NCI-H510A (cell line): ENCODE measurements around the gene CNR2.
"Not testable (repeated sequence)": the region's sequence is repeated elsewhere in the genome, so short reads cannot be mapped to it uniquely, and the experiment has no call there.

Experiments
- DNase-seq: peaks from one replicate; lab custom pipeline; 2025; lab: John Stamatoyannopoulos, UW

Gene CNR2

DNA sequence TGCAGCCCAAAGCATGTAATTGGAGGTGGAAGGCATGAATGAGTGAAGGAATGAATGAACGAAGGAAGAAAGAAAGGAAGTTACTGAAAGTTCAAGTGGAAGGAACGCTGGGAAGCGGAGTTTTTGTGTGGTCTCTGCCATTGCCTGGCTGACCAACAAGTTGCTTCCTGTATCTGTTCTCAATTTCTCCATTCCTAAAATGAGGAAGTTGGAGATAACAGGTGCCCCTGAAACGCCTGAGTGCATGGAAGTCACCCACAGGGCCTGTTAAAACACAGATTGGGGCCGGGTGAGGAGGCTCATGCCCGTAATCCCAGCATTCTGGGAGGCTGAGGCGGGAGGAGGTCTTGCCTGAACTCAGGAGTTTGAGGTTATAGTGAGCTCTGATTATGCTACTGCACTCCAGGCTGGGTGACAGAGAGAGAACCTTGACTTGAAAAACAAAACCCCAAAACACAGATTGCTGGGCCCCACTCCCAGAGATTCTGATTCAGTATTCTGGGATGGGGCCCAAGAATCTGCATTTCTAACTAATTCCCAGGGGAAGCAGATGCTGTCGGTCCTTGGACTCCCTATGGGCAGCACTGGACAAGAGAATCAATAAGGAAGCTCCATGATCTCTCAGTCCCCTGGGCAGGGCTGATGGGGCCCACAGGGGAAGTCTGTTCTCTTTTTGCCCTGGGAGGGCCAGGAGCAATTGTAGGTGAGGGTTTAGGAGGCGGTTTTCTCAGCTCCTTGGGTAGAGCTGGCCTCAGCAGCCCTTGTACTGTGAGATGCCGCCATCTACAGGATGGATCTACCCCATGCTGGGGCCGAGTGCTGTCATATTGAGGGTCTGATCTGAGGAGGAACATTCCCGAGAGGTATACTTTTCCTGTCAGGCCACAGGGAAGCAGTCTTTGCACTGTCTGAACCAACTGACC is 3.3 kb upstream of the CNR2 start:
- DNase-seq = peak; percentile 50

DNA sequence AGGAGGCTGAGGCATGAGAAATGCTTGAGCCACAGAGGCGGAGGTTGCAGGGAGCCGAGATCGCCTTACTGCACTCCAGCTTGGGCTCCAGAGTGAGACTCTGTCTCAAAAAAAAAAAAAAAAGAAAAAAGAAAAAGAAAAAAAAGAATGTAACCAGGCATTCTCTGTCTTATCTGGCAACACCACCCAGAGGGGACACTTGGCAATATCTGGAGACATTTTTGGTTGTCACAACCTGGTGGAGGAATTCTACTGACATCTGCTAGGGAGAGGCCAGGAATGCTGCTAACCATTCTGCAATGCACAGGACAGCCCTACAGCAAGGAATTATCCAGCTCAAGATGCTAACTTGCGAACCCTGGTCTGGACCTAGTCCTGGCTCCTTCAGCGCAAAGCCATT is 2.3 kb upstream of the CNR2 start:
- DNase-seq = no peak

DNA sequence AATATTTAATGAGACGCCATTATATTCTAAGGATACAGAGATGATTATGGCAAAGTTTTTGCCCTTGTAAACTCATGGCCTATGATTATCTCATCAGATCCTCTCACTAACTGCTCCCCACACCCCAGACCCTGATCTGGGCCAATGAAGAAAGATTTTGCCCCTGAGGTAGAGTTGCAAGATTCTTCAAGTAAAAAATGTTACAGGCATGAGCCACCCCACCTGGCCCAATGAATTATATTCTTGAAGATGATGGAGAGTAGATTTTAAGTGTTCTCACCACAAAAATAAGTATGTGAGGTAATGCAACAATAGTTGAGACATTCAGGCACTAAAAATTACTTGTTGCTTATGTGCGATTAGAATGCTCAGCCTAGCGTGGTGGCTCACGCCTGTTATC is 1.8 kb upstream of the CNR2 start:
- no peak for DNase-seq

DNA sequence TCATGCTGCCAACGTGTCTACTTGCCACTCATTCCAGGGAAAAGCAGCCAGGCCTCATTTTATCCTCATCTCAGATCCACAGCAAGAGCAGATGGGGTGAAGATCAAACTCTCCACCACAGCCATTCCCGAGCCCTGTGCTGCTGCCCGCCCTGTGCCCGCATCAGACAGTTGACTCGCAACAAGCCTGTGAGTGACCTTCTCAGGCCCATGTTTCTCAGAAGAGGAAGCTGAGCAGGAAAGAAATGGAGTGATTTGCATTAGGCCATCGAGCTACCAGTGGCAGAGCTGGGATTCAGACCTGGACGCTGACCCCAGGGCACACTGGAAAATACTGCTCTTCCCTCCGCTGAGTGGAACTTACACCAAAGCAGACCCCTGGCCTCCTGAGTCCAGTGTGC is 1.2 kb downstream of the CNR2 start:
- no peak for DNase-seq

DNA sequence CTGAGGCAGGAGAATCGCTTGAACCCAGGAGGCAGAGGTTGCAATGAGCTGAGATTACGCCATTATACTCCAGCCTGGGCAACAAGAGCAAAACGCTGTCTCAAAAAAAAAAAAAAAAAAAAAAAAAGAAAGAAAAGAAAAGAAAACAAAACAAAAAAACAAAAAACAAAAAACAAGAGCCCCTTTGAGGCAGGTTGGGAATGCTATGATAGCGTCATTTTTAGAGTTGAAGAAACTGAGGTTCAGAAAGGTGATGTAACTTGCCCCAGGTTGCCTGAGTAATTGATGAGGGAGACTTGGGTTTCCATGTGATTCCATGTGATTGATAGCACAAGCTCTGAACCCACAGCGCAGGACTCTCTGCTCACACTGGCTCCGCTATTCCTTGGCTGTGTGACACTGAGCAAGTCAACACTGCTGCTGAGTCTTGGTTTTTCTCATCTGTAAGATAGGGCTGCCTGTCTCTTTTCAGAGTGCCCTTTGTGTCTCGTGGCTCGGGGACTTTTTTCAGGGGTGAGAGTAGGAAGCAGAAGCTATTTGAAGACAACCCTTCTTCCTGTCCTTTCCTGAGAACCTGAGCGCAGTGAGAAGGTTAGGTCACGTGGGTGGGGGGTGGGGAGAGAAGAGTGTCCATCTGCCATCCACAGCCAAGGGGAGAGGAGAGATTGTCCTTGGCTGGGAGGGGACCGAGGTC is 2.5 kb downstream of the CNR2 start:
- no peak for DNase-seq

DNA sequence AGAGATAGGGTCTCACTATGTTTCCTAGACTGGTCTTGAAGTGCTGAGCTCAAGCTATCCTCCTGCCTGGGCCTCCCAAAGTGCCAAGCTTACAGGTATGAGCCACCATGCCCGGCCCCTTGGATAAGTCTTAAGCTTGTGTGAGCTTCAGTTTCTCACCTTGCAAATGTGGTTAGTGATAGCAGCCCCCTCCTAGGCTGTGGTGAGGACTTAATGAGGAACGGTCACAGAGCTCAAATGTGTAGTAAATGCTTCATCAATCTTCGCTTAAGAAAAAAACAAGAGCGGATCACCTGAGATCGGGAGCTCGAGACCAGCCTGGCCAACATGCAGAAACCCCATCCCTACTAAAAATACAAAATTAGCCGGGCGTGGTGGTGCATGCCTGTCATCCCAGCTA is 3.0 kb downstream of the CNR2 start:
- DNase-seq = no peak

DNA sequence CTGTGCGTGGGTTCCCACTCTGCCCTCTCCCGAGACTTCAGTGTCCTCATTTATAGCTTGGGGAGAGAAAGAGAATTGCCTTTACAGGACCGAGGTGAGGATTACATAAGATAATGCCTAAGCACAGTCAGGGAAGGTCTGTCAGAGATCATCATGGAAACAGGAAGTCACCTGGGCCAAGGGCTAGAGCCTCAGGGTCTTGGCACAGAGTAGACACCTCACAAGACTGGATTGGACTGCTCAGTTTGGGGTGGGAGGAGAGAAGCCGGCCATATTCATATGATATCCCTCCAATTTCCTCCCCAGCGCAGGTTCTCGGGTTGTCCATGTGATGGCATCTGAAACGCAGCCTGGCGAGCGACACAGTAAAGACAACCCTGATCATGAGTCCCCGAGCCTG is 3.8 kb downstream of the CNR2 start:
- no peak for DNase-seq

DNA sequence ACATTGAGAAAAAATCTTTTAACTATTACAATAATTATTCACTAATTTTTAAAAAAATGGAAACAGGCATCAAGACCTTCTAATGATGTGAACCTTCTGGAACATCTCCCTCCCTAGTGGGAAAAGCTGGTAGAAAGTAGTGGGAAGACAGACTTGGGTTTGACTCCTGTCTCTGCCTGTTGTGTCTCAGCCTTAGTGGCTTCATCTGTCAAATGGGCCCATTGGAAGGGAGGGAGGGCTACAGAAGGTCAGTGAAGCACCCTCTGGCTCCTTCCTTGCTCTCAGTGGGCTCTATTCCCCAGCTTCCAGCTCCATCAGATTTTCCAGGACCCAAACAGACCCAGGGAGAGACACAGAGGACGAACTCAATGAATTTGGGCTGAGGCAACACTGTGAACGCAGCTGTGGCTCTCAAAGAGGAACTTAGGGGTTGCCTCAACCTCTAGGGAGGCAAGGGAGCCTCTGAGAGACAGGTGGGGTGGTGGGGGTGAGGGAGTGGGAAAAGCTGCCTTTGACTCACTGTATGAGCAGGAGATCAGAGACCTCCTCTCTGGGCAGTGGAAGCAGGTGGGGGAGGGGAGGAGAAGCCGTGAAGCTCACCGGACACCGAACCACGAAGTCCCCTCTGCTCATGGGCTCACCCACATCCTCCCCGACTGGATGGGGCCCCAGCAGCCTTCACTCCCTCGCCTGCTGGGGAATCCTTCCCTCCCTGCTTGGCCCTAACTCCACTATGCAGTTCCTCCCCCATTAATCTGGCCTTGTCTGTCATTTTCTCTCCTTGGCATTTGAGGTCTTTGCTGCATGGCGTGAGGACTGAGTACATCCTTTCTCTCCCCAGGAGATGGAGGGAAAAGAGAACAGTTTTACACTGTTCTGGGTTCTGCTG is 4.5 kb downstream of the CNR2 start:
- DNase-seq = no peak

DNA sequence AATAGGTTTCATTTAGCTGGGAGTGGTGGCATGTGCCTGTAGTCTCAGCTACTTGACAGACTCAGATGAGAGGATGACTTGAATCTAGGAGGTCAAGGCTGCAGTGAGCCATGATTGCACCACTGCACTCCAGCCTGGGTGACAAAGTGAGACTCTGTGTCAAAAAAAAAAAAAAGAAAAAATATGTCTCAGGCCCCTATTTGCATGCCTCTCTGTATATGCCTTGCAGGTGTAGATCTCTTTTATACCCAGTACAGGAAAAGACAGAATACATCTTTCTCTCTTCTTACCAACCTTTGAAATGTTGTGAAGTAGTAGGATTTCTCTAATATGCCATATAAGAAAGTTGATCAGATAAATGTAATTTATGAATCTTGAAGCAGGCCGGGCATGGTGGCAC is 6.4 kb downstream of the CNR2 start:
- no peak for DNase-seq

DNA sequence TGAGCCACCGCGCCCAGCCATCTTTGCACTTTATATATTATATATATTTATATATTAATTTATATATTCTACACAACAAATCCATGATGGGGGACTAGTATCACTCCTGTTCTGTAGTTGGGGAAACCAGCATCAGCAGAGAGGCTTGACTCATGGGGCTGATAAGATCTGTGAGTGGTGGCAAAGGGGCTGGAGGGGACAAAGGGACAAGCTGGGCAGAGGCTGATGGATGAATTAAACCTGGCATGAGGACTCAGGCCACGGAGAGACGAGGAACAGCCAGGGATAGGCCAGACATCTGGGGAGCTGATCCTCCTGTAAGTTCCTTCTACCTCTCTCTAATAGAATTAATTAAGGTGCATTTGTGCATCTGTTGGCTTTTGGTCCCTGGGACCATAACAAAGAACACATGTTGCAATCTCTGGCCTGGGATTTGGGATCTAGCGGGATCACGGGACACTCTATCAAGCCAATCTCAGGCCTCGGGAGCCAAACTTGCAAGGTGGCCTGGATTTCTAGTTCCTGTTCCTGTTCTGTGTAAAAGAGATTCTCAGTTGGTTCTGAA is 7.6 kb downstream of the CNR2 start:
- DNase-seq = no peak

DNA sequence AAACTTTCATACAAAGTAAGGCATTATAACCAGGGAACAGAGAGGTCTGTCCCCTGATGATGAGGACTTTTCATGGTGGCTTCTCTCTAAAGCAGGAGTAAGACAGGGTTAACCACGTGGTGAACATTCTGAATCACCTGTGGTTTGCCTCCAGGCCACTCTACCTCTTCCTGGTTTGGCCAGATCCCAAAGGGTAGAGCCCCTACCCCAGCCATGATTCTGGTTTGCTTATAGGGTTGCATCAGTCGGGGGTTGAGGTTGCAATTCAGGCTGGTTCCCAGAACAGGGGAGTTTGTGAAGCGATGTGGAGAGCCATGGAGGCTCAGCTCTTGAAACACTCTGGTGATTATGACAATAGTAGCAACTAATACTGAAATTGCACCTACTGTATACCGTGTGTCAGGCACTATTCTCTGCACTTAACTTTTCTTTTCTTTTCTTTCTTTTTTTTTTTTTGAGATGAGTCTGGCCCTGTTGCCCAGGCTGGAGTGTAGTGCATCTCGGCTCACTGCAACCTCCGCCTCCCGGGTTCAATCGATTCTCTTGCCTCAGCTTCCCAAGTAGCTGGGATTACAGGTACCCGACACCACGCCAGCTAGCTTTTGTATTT is 8.3 kb downstream of the CNR2 start:
- no peak for DNase-seq

DNA sequence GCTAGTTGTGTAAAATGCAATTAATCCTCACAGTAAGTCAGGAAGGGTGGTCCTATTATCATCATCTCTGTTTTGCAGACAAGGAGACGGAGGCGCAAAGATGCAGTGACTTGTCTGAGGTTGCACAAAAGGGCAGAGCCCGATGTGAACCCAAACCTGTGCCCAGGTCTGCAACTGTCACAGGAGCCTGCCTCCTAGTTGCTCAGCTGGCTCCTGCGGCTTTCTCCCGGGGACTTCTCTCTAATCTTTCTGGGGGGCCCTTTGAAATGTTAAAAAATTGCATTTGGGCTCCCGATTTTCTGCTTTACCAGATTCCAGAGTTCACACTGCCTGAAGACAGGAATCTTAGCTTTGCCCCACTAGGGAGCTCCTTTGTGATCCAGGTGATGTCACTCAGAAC is 9.4 kb downstream of the CNR2 start:
- DNase-seq = no peak

DNA sequence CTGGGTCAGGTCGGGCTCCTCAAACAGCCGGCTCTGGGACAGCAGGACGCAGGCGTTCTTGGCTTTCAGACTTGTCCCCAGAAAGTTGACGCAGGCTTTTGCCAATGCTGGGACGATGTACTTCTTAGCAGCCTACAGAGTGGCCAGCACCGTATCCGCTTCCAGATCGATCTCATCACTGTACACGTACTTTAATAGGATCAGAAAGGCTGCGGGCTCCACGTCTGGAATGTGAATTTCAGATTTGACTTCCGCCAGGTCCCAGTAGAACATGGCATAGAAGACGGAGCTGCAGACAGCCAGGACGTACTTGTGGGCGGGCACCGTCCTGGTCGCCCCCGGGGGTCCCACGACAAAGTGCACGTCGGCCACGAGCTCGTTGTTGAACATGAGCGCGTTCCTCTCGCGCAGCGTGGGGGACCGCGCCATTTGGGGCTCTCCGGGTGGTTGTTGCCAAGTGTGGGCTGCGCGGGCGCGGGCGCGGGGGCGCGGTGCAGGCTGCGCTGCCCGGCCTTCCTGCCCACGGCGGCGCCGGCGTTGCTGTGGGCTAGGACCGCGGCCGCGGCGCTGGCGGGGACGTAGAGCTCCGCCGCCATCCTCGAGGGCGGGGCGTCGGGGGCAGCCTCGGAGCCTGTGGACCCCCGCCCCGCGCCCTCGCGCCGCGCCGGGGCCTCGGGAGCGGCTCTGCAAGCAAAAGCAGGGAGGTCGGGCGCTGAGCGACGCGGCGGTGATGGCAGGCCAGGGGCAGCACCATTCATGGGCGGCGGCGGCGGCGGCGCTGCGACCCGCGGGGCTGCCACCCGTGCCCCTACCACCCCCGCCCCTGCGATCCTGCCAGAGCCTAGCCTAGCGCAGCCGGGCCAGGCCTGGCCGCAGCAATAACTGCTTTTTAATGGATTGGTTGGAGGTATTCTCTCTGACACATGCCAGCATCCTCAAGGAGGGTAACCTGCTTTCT is 10.6 kb downstream of the CNR2 start:
- DNase-seq = no peak

DNA sequence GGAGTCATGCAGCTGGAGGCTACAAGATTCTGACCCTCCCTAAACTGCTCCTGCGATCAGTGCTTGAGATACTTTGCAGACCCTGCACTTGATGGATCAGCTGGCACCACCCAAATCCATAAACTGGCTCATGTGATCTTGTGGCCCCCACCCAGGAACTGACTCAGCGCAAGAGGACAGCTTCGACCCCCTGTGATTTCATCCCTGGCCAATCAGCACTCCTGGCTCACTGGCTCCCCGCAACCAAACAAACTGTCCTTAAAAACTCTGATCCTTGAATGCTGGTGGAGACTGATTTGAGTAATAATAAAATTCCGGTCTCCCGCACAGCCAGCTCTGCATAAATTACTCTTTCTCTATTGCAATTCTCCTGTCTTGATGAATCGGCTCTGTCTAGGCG is 13.1 kb downstream of the CNR2 start:
- DNase-seq = not testable (repeated sequence)

DNA sequence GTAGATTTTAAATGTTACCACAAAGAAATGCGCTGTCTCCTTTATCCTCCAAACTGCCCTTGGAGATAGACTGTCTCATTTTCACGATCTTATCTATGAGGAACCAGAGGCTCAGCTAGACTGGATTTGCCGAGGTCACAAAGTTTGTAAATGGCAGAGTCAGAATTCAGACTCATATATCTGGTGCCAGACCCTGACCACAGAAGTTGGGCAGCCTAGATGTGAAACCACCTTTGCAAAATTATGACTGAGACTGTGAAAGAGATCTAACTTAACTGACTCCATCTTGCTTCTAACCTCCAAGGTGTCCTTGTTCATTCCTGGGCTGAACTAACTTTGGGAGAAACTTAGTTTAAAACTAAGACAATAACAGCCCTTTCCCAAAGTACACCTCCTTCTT is 14.1 kb downstream of the CNR2 start:
- no peak for DNase-seq

DNA sequence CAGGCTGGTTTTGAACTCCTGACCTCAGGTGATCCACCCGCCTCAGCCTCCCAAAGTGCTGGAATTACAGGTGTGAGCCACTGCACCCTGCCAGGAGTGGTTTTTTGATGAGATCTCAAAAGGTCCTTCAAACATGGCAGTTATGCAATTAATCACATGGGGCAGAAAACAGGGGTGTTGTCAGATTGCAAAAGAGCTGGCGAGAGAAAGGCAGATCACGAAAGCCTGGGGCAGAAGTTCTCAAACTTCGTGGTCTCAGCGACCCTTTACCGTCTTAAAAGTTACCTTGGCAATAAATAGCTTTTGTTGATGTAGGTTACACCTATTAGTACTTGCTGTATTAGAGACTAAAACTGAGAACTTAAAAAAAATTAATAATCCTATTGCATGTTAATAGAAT is 16.1 kb downstream of the CNR2 start:
- no peak for DNase-seq

DNA sequence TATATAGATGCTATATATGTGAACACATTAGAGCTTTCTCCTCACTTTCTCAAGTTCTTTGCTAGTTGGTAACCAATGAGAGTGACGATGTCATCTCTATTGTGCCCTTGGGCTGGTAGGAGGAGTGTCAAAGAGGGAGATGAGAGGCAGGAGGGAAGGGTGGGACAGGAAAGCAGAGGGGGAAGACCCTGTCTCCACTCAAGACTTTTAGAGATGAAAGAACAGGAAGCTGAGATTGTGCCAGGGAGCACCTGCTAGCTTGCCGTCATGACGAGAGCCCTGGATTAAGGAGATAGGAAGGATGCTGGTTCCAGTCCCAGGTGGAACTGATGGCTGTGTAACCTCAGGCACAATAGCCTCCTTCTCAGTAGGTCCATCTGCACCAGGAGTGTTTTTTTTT is 16.7 kb downstream of the CNR2 start:
- DNase-seq = no peak

DNA sequence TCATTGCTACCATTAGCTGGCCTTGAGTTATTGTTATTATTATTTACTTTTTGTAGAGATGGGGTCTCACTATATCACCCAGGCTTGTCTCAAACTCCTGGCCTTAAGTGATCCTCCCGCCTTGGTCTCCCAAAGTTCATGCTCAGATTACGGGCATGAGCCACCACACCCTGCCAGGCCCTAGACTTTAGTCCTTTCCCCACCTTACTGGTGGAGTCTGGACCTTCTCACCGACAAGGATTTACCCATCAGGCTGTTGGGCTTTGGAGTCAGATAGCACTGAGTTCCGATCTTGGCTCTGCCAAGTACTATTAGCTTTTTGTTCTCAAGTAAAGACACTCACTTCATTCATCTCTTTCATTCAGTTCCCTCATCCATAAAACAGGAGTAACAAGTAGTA is 17.2 kb downstream of the CNR2 start:
- no peak for DNase-seq

DNA sequence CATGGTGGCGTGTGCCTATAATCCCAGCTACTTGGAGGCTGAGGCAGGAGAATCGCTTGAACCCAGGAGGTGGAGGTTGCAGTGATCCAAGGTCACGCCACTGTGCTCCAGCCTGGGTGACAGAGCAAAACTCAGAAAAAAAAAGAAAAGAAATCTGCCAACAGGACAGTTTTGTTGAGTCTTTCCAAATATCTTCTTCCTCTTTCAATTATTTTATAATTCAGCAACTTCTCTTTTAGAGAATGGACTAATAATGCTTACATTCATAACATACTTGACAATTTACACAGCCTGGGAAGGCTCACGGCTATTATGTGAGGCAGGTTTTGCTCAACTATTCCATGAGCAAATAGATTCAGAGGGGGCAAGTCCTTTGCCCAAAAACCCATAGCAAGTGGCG is 18.1 kb downstream of the CNR2 start:
- DNase-seq = no peak

DNA sequence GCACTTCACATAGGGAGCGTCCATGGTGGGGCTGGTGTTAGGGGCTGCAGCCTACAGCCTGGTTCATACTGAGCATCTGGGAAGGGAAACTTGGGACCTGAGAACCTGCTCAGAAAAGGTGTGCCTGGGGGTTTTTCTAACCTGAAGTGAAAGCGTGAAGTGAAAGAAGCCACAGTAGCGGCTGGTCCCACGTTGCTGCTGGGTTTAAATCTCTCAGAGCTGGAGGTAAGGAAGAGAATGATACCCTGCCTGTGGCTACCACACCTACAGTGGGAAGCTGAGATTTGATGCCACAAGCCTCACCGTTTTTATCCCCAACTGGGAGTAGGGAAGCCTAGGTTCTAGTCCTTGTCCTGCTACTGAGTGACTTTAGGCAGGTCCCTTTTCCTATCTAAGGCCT is 24.1 kb downstream of the CNR2 start:
- no peak for DNase-seq

DNA sequence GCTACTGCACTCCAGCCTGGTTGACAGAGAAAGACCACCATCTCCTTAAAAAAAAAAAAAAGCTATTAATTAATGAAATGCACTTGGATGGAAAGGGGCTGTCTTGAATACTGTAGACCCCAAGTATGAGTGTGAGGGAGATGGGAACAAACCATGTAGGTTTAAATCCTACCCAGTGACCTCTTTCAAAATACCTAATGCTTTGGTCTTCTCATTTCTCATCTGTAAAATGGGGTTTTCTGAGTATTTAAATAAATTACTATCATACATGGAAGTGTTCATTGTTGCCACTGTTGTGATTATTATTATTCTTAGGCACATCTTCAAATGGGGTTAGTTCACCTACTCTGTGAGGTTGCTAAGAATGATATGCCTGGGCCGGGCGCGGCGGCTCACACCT is 27.9 kb downstream of the CNR2 start:
- DNase-seq = no peak
